Keratinocyte (primary cell): Measurements from ENCODE around the gene PLK5. TPM values are rescaled to one million over a fixed set of nuclear protein-coding genes. Genes with fewer than 3 reads are reported as not detected.

ENCODE experiments used
- DNase-seq: peaks from one replicate; pipeline ENCODE4 v3.0.0-alpha.2; 2011; ENCODE audit warnings: low read depth, missing footprints, low spot score
- FAIRE-seq: peaks from 2 replicates; lab custom pipeline; 2011; peaks lifted over from hg19 to GRCh38; lab: Jason Lieb, UNC
- H2AFZ ChIP-seq: 2 replicates; pipeline ENCODE4 v1.6.0; 2012; ENCODE audit warnings: low read length, control low read depth, inconsistent platforms; ENCODE audit not compliant: control insufficient read depth
- H3K27ac ChIP-seq: 2 replicates; pipeline ENCODE4 v1.5.1; 2011; ENCODE audit warnings: low read length; ENCODE audit not compliant: control insufficient read depth, insufficient read depth
- H3K27me3 ChIP-seq: 3 replicates; pipeline ENCODE4 v1.6.0; 2011; ENCODE audit warnings: low read length; ENCODE audit not compliant: control insufficient read depth, insufficient read depth; ENCODE audit errors: extremely low read depth
- H3K36me3 ChIP-seq, 2 experiments: 2 replicates in 1 of 2; 3 replicates in 1 of 2; pipeline ENCODE4 v1.5.1; 2011; ENCODE audit warnings: low read length in 2 of 2, mild to moderate bottlenecking in 1 of 2; ENCODE audit not compliant: control insufficient read depth in 2 of 2, insufficient read depth in 2 of 2; ENCODE audit errors: extremely low read depth in 1 of 2
- H3K4me1 ChIP-seq: 3 replicates; pipeline ENCODE4 v1.5.1; 2011; ENCODE audit warnings: low read length; ENCODE audit not compliant: control insufficient read depth, insufficient read depth; ENCODE audit errors: extremely low read depth
- H3K4me2 ChIP-seq: 3 replicates; pipeline ENCODE4 v1.6.0; 2011; ENCODE audit warnings: low read depth, low read length; ENCODE audit not compliant: control insufficient read depth, insufficient read depth; ENCODE audit errors: extremely low read depth
- H3K4me3 ChIP-seq, 3 experiments: fragments of 200-600 bp in 1 of 3; sonication (generic) in 1 of 3; 2 replicates in 2 of 3; 3 replicates in 1 of 3; pipeline ENCODE4 v1.5.1; 2011 to 2016; ENCODE audit warnings: low read length in 3 of 3, mild to moderate bottlenecking in 3 of 3, control low read depth in 2 of 3, inconsistent platforms in 1 of 3, low read depth in 1 of 3, mixed read lengths in 1 of 3, mixed run types in 1 of 3, moderate library complexity in 1 of 3; ENCODE audit not compliant: control insufficient read depth in 2 of 3, insufficient read depth in 2 of 3; ENCODE audit errors: extremely low read depth in 1 of 3
- H3K79me2 ChIP-seq: 2 replicates; pipeline ENCODE4 v1.6.0; 2012; ENCODE audit warnings: low read length; ENCODE audit not compliant: control insufficient read depth, insufficient read depth
- H3K9ac ChIP-seq: 3 replicates; pipeline ENCODE4 v1.6.0; 2011; ENCODE audit warnings: low read length; ENCODE audit not compliant: control insufficient read depth, insufficient read depth; ENCODE audit errors: extremely low read depth
- H3K9me1 ChIP-seq: 3 replicates; pipeline ENCODE4 v1.6.0; 2011; ENCODE audit warnings: low read length; ENCODE audit not compliant: control insufficient read depth, insufficient read depth; ENCODE audit errors: extremely low read depth
- H3K9me3 ChIP-seq: 2 replicates; pipeline ENCODE4 v1.5.1; 2012; ENCODE audit warnings: low read depth, low read length; ENCODE audit not compliant: control insufficient read depth
- H4K20me1 ChIP-seq: 3 replicates; pipeline ENCODE4 v1.6.0; 2011; ENCODE audit warnings: low read length; ENCODE audit not compliant: control insufficient read depth, insufficient read depth; ENCODE audit errors: extremely low read depth
- CTCF ChIP-seq, 3 experiments: IDR thresholded peaks in 1 of 3; conservative IDR thresholded peaks in 1 of 3; optimal IDR thresholded peaks in 1 of 3; 2 replicates in 2 of 3; 3 replicates in 1 of 3; pipeline versions ENCODE3 to v1.5.1; 2011; ENCODE audit warnings: low read length in 3 of 3, mild to moderate bottlenecking in 3 of 3, moderate library complexity in 2 of 3, control low read depth in 1 of 3, inconsistent platforms in 1 of 3; ENCODE audit not compliant: insufficient read depth in 2 of 3; ENCODE audit errors: extremely low read depth in 1 of 3
- EZH2 ChIP-seq: IDR thresholded peaks from one replicate; pipeline ENCODE4 v1.6.1; 2012; ENCODE audit warnings: inconsistent platforms, mild to moderate bottlenecking, low read length, moderate library complexity
- dilution Hi-C: fragments of 300-500 bp; cut with MboI; formaldehyde crosslinking; loops from one replicate; pipeline ENCODE4 v1.7.0; 2020; ENCODE audit warnings: low sequenced_read_pairs; ENCODE audit not compliant: extremely low pct_ligation_motif_present
- polyA plus RNA-seq, 5 experiments: library from polyadenylated mRNA; depleted of rRNA in 3 of 5; stranded (reverse) in 3 of 5; stranded (forward) in 1 of 5; unstranded in 1 of 5; fragments of >200 nt; gene quantifications; 1 replicate in 1 of 5; 2 replicates in 3 of 5; 3 replicates in 1 of 5; pipeline versions ENCODE4 v1.2.1 to v1.2.3, GENCODE V29; 2011 to 2012; ENCODE audit warnings: missing spikeins in 2 of 5, low read depth in 1 of 5, low replicate concordance in 1 of 5

Gene PLK5
- polyA plus RNA-seq, 1 donor (not counting 4 experiments of a cell fraction or from before 2014, with no cell fraction given): 0.05 TPM

- Histone ChIP-seq H4K20me1 (peaks cover 2% of the 10 kb centered on the region), H3K4me1 (no peaks in the 10 kb centered on the region), H2AFZ (no peak overlapping the region), H3K9me3 (no peaks in the 10 kb centered on the region), H3K9me1 (no peaks in the 10 kb centered on the region), H3K4me3 (no peak overlapping the region), H3K9ac (no peak overlapping the region), H3K79me2 (no peaks in the 10 kb centered on the region), H3K27me3 (peaks cover 37% of the 10 kb centered on the region), H3K36me3 (no peaks in the 10 kb centered on the region), H3K4me2 (no peak overlapping the region), H3K27ac (no peak overlapping the region)
- no peak for DNase-seq
- dilution Hi-C loops: no loop called here
- no peak for FAIRE-seq
- TF ChIP-seq EZH2 (peak; percentile 99), CTCF (optimal IDR thresholded peaks at IDR 0.05 in 1 of 3, IDR thresholded peaks at IDR 0.05 in 1 of 3, conservative IDR thresholded peaks at IDR 0.05 in 1 of 3; ENCODE audit: extremely low read depth in 1 of 3, insufficient read depth in 2 of 3, low read length in 3 of 3) (no peak)
Observed at GRCh38 chr19:1524287-1524971, 552 bp downstream of the PLK5 start.

GRCh38 chr19:1524972-1525325, 1.1 kb downstream of the PLK5 start:
- TF ChIP-seq CTCF (optimal IDR thresholded peaks at IDR 0.05 in 1 of 3, IDR thresholded peaks at IDR 0.05 in 1 of 3, conservative IDR thresholded peaks at IDR 0.05 in 1 of 3; ENCODE audit: extremely low read depth in 1 of 3, insufficient read depth in 2 of 3, low read length in 3 of 3) (no peak), EZH2 (no peak)
- Histone ChIP-seq H2AFZ (no peak overlapping the region), H3K4me1 (no peaks in the 10 kb centered on the region), H4K20me1 (peaks cover 2% of the 10 kb centered on the region), H3K27ac (no peak overlapping the region), H3K9ac (no peak overlapping the region), H3K79me2 (no peaks in the 10 kb centered on the region), H3K4me2 (no peak overlapping the region), H3K4me3 (no peak overlapping the region), H3K9me3 (no peaks in the 10 kb centered on the region), H3K36me3 (no peaks in the 10 kb centered on the region), H3K9me1 (no peaks in the 10 kb centered on the region), H3K27me3 (peaks cover 37% of the 10 kb centered on the region)
- dilution Hi-C loops: no loop called here
- DNase-seq (no peak), FAIRE-seq (no peak)
